GM18502 (cell line): ENCODE results near the gene SEMA4A.

Source experiments
- ATAC-seq: cut with Tn5 transposase; IDR thresholded peaks from one replicate; pipeline ENCODE4 v1.9.1; 2021; ENCODE audit warnings: mild to moderate bottlenecking; ENCODE audit not compliant: unreplicated experiment, poor library complexity

SEMA4A gene

DNA sequence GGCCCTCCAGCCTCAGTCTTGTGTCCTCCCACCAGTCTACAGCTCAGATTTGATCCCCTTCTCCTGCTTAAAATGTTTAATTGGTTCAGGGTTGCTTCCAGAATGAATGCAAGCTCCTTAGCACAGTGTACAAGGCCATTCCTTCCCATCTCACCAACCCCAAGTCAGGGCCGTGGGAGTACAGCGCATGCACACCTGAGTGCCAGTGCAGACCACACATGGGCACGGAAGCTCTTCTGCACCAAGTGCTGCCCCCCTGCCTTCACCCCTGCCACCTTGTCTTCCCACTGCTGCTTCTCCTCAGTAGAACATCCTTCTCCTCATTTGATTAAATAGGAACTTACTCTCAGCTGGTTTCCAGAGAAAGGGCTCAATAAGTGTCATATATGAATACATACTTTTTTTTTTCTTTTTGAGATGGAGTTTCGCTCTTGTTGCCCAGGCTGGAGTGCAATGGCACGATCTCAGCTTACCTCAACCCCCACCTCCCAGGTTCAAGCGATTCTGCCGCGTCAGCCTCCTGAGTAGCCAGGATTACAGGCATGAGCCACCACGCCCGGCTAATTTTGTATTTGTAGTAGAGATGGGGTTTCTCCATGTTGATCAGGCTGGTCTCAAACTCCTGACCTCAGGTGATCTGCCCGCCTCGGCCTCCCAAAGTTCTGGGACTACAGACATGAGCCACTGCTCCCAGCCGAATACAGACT is 68.8 kb downstream of the SEMA4A start:
- ATAC-seq: no peak

DNA sequence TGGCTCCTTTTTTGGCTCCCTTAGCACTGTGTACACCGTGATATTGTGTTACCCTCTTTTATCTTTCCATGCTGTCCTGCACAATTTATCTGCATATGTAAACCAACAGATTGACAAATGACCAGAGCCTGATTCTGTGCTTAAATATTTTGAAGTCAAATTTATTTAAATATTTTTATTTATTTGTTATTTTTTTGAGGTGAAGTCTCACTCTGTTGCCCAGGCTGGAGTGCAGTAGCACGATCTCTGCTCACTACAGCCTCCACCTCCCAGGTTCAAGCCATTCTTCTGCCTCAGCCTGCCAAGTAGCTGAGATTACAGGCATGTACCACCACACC is 72.3 kb downstream of the SEMA4A start:
- no peak for ATAC-seq

GRCh38 chr1:156226116-156226538 is 72.7 kb downstream of the SEMA4A start:
- peak; percentile 69 for ATAC-seq

- ATAC-seq: no peak
Measured at GRCh38 chr1:156226782-156227181, 73.4 kb downstream of the SEMA4A start.
